Uterus (tissue), 4 donors: ENCODE measurements around the gene PLK1. TPM values are rescaled to one million over a fixed set of nuclear protein-coding genes. Genes with fewer than 3 reads are reported as not detected.

Experiments used
- DNase-seq, 2 donors: peaks; one replicate each; pipeline ENCODE4 v3.0.0-alpha.2; 2019 to 2020
- H3K27ac ChIP-seq, 2 donors: fragments of 200-600 bp; sonication (generic); 1 replicate in 1 of 2; 2 replicates in 1 of 2; pipeline ENCODE4 v1.5.1; 2016 to 2018
- H3K27me3 ChIP-seq, 2 donors: fragments of 200-600 bp; sonication (generic); one replicate each; pipeline ENCODE4 v1.5.1; 2018 to 2019; ENCODE audit warnings: control low read depth in 1 of 2
- H3K36me3 ChIP-seq, 2 donors: fragments of 200-600 bp; sonication (generic); one replicate each; pipeline ENCODE4 v1.5.1; 2019; ENCODE audit warnings: control low read depth in 1 of 2
- H3K4me1 ChIP-seq, 2 donors: fragments of 200-600 bp; sonication (generic); one replicate each; pipeline ENCODE4 v1.5.1; 2018 to 2019; ENCODE audit warnings: control low read depth in 1 of 2
- H3K4me3 ChIP-seq, 2 donors: fragments of 200-600 bp; sonication (generic); 1 replicate in 1 of 2; 2 replicates in 1 of 2; pipeline ENCODE4 v1.5.1; 2018 to 2019; ENCODE audit warnings: mild to moderate bottlenecking in 1 of 2
- H3K9me3 ChIP-seq, 2 donors: fragments of 200-600 bp; sonication (generic); one replicate each; pipeline ENCODE4 v1.5.1; 2019; ENCODE audit warnings: control low read depth in 1 of 2
- POLR2A ChIP-seq, 2 donors: fragments of 450-650 bp; IDR thresholded peaks; one replicate each; pipeline ENCODE4 v1.6.1; 2016; ENCODE audit warnings: antibody characterized with exemption in 2 of 2, mild to moderate bottlenecking in 1 of 2, moderate library complexity in 1 of 2
- intact Hi-C: fragments of 100-400 bp; cut with DNase I; formaldehyde crosslinking; loops from one replicate; pipeline ENCODE4 v1.15.1; 2023; ENCODE audit warnings: low total_unique reads
- total RNA-seq, 4 donors: library from RNA; depleted of rRNA in 3 of 4; stranded (reverse); fragments of >200 nt in 3 of 4; gene quantifications; one replicate each; pipeline versions ENCODE4 v1.1.0 to v1.2.4, GENCODE V29; 2014 to 2023
- TF ChIP-seq, protein P1 (sequence below), 4 experiments: fragments of 200-600 bp in 2 of 4; fragments of 450-650 bp in 2 of 4; sonication (generic) in 2 of 4; IDR thresholded peaks; one replicate each; pipeline ENCODE4 v1.5.1; 2016 to 2019; ENCODE audit warnings: antibody characterized with exemption in 4 of 4, mild to moderate bottlenecking in 2 of 4, moderate library complexity in 1 of 4
- donor health status: DM: yes; HTN: yes; CAD: no.

Gene PLK1
- total RNA-seq, 4 donors from 2014 or later: 3.4 to 10.7 (median 4.4) TPM; not detected in 1

DNA sequence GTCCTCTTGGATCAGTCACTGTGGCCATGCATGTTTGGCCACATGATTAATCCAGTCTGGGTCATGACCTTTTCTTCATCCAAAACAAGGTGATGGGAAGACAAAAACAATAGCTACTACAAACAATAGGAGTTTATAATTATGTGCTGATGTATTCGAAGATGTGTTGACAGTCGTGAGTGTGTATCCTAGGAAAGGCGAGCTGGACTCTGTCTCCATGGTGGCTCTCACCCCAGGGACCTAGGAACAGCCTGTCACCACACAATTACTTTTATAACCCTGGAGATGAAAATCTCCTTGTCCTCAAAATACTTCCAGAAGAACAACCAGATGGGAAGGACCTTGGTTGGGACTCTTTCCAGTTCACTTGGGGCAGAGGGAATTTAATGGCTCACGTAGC, 9.8 kb upstream of the PLK1 start:
- intact Hi-C loops: no loop called here

DNA sequence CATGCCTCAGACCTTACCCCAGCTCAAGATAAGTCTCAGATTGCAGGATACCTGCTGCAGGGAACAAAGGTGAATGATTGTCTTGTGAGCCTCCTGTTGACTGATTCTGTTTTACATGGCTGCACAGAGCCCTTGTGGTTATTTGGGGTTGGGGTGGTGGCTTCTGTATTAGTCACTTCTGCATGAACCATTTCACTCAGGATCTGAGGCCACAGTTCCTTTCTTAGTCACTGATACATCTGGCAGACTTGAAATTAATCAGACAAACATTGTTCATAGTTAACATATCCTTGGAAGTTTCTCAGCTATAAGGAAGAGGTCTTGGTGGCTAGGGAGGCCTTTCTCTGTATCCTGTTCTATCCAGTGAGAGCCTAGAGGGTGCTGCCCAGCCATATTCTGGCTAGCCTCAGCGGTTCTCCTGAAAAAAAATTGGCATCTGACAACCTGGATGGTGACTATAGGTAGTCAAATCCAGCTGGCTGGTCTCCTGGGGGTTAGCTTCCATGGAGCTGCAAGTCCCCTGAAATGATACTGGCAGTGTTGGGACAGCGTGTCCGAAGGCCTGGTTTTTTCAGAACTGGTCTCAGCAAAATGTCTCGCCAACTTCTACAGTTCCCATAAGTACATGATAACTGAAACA, 8.4 kb upstream of the PLK1 start:
- intact Hi-C loops: no loop called here
- Histone ChIP-seq H3K4me3 (no peak overlapping the region), H3K36me3 (no peaks in the 10 kb centered on the region), H3K4me1 (no peaks in the 10 kb centered on the region), H3K27ac (no peak overlapping the region), H3K27me3 (no peaks in the 10 kb centered on the region), H3K9me3 (no peaks in the 10 kb centered on the region)
- DNase-seq: no peak
- TF ChIP-seq POLR2A (IDR thresholded peaks at IDR 0.05): no peak
- TF ChIP-seq, protein P1, sequence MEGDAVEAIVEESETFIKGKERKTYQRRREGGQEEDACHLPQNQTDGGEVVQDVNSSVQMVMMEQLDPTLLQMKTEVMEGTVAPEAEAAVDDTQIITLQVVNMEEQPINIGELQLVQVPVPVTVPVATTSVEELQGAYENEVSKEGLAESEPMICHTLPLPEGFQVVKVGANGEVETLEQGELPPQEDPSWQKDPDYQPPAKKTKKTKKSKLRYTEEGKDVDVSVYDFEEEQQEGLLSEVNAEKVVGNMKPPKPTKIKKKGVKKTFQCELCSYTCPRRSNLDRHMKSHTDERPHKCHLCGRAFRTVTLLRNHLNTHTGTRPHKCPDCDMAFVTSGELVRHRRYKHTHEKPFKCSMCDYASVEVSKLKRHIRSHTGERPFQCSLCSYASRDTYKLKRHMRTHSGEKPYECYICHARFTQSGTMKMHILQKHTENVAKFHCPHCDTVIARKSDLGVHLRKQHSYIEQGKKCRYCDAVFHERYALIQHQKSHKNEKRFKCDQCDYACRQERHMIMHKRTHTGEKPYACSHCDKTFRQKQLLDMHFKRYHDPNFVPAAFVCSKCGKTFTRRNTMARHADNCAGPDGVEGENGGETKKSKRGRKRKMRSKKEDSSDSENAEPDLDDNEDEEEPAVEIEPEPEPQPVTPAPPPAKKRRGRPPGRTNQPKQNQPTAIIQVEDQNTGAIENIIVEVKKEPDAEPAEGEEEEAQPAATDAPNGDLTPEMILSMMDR (IDR thresholded peaks at IDR 0.05): no peak

More for the DNA sequence above, 9.8 kb upstream of the PLK1 start:
- Histone ChIP-seq H3K9me3 (no peaks in the 10 kb centered on the region), H3K4me3 (no peak overlapping the region), H3K27me3 (no peaks in the 10 kb centered on the region), H3K27ac (no peak overlapping the region), H3K36me3 (no peaks in the 10 kb centered on the region), H3K4me1 (no peaks in the 10 kb centered on the region)
- DNase-seq: no peak
- TF ChIP-seq POLR2A (IDR thresholded peaks at IDR 0.05): no peak
- TF ChIP-seq, protein P1 (IDR thresholded peaks at IDR 0.05): no peak

DNA sequence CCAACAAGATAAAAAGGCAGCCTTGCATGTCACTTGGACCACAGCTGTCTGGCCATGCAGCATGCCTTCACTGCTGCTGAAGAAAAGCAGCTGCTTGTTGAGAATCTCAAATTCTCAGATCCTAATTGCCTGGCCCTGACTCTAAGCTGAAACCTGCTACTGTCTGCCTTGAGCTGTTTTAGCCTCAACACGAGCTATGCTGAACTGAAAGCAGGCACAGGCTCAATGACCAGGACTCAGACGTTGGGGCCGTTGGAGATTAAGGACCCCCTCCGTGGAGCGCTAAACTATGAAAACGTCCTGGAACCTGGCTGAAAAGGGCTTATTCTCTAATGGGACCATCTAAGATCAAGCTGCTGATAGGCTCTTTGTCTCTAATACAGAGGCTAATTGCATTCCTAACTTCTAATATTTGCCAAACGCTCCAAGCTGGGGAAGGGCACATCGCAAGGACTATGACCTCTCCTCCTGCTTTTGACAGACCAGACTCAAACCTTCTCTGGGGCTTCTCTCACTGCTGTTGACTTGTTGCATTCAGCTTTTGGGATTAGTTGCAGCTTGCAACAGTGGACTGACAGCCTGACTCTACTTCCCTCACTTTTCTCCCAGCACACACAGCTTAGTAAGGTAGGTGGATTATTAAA, 4.6 kb upstream of the PLK1 start:
- TF ChIP-seq, protein P1 (IDR thresholded peaks at IDR 0.05): no peak
- no peak for TF ChIP-seq POLR2A (IDR thresholded peaks at IDR 0.05)
- H3K27me3 ChIP-seq: no peaks in the 10 kb centered on the region
- no peaks in the 10 kb centered on the region for H3K36me3 ChIP-seq

DNA sequence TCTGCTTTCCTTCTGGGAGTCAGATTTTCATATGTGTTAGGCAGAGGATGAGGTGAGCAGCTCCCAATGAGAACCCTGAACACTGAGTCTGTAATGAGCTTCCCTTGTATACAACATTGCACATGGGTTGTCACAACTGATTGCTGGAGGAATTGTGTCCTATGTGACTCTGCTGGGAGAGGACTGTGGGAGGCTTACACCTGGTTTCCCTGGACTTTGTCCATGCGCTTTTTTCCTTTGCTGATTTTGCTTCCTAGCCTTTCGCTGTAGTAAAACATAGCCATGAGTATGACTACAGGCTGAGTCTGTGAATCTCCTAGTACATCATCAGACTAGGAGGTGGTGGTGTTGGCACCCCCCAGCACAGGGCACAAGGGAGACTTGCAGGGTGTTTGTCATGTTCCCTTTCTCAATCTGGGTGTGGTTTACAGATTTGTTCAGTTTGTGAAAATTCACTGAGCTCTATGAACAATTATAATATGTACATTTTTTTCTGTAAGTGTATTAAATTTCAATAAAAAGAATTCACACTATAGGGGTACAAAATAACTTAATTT, 1.7 kb upstream of the PLK1 start:
- Histone ChIP-seq H3K9me3 (no peaks in the 10 kb centered on the region), H3K4me1 (no peaks in the 10 kb centered on the region), H3K36me3 (no peaks in the 10 kb centered on the region), H3K27ac (no peak overlapping the region), H3K4me3 (no peak overlapping the region), H3K27me3 (no peaks in the 10 kb centered on the region)
- DNase-seq: no peak
- TF ChIP-seq POLR2A (IDR thresholded peaks at IDR 0.05): no peak
- TF ChIP-seq, protein P1 (IDR thresholded peaks at IDR 0.05): no peak
- intact Hi-C loops: no loop called here

More for the DNA sequence above, 4.6 kb upstream of the PLK1 start:
- H3K9me3 ChIP-seq: no peaks in the 10 kb centered on the region
- no peak for DNase-seq
- intact Hi-C loops: no loop called here
- H3K4me1 ChIP-seq: no peaks in the 10 kb centered on the region
- no peak overlapping the region for H3K4me3 ChIP-seq
- no peak overlapping the region for H3K27ac ChIP-seq
